Upper lobe of left lung (tissue), 4 donors: Measurements from ENCODE around the gene SRGAP3.

ENCODE experiments used
- CTCF ChIP-seq, 6 experiments: fragments of 450-650 bp in 4 of 6; fragments of 200-600 bp in 2 of 6; sonication (generic) in 2 of 6; IDR thresholded peaks; one replicate each; pipeline ENCODE4 v1.5.1; 2016 to 2019; ENCODE audit warnings: antibody characterized with exemption in 6 of 6
- POLR2A ChIP-seq, 4 donors: fragments of 450-650 bp; IDR thresholded peaks; one replicate each; pipeline ENCODE4 v1.5.1; 2016 to 2017; ENCODE audit warnings: antibody characterized with exemption in 4 of 4, mild to moderate bottlenecking in 2 of 4

DNA sequence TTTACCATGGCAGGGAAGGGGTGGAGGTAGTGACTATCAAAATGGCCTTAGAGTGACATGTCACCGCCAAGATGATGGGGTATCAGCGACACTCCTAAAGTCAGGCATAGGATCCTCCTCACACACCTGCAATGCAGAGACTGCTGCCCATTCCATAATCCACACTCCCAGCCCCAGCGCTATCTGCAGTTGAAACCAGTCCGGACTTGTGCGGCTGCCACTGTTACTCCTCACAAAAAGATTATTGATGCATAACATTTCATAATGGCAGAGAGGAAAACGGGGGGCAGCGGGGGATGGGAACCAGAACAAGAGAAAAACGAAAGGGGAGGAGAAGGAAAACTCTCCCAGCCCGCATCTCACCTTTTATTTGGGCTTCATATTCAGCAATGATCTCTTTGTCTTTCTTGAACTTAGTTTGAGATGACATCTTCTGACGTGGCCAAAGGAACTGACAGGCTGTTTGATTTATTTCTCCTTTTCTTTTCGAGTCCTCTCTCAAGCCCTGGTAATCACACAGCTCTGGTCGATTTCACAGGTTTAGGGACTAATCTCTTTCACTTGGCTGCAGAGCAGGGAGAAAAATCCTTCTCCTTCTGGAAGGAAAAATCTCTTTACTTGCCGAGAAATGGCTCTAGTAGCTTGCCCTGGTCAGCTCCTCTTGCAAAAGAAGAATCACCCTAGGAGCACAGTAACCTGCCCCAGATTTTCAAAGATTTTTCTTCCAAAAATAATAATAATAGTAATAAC lies 749 bp downstream of the SRGAP3 start:
- TF ChIP-seq CTCF (IDR thresholded peaks at IDR 0.05) (no peak), POLR2A (IDR thresholded peaks at IDR 0.05) (no peak)
